LoVo (cell line): ENCODE data around the gene ERC2.

Experiments
- DNase-seq: peaks from one replicate; pipeline ENCODE4 v3.0.0-alpha.2; 2016; ENCODE audit warnings: low spot score

The ERC2 gene

DNA sequence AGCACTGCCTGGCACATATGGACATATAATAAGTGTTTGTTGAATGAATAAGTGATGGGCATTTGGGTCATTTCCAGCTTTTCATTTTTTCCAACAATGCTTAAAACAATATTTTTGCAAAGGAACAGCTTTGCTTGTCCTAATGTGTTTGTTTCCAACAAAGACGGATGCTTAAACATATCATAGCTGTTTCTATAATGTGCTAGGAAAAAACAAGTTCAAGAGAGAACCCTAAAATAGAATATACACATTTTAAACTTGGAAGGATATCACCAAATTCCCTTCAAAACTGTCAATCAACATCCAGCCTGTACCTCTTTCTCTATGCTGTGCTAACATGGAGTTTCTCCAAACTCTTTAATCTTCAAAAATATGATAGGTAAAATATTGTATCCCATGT lies 756.6 kb downstream of the ERC2 start:
- no peak for DNase-seq

DNA sequence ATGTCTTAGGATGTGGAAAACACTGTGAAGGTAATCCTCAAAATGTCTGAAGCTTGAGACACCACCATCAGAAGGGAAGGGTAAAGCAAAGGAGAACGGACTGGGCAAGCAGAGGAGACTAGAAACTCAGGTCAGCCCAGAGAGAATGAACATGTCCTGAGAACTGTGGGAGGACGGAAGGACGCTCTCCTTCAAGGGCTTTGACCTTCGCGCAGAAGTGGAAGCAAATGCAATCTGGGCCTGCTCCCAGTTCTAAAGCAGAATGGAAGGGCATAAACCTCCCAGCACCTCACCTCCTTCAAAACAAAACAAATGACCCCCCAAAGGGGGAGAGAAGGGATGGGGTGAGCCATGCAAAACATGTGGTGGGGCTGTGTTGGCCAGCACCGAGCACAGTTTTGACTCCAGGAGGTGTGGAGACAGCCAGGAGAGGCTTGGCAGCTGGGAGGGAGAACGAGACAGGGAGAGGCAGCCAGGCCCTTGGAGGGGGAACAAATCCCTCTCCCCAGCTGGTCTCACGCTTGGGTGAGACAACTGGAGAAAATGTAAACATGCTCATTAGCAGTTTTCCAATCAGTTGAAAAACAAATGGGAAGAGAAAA lies 758.8 kb downstream of the ERC2 start:
- DNase-seq: no peak

DNA sequence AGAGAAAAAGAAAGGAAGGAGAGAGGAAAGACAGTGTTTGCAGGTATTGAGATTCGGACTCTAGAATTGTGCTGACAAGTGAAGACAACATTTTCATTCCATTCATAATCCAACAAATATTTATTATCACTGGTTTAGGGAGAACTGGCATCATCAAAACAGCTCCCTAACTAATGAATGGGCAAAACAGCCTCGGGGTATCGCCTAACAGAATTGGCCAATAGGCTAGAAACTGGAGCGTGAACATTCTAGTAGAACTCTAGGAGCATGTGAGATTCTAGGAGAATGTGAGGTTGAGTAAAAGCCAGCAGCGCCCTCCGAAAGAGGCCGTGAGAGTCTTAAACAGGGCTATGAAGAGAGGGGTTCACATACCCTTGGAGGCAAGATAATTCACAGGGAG lies 759.3 kb downstream of the ERC2 start:
- no peak for DNase-seq

DNA sequence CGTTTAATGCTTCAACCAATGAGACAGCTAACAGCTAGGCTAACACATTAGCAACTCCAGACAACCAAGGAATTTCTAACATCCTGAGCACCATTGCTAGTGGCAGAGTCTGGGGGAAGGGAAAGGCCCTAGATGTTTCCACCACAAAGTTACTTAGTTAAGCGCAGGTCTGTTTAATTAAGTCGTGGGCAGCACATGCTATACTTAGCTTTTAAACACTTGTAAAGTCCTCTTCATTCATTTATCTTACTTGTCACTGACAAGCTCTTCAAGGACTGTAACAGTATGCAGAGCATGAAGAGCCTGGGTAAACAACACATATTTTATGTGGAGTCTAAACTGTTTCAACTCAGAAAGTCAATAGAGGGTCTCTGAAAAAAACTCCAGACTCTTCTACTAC lies 760.0 kb downstream of the ERC2 start:
- no peak for DNase-seq

DNA sequence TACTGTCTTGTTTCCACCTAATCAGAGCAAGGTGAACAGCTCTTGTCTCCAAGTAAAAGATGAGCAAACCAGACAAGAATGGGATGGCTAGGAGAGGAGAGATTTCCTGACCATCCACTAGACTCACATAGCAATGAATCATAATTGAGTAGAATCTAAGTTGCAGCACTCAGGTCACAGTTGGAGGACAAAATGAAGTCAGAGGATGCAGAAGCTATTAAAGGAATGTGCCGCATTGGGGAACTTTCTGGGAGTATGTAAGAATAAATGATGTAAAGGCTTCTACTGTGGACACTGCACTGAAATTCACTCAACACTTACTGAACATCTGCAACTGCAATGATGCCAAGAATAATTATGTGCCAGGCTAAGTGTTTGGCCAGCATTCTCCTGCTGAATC lies 763.7 kb downstream of the ERC2 start:
- DNase-seq: no peak

DNA sequence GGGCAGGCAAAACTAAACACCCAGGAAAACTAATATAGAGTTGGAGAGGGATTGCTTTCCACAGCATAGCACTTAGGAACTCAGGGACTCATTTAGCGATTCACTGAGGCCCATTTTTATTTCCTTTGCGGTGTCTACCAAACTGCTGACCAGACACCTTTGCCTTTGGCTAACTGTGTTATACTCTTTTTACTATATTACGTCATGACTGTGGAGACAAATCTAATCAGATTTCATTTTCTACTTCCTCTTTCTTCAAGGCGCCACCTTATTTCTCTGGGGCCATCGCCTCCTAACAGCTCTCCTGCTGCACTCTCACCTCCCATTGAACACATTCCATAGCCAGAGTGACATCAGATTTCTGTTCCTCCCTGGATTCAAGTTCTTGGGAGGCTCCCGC lies 765.4 kb downstream of the ERC2 start:
- DNase-seq: no peak

DNA sequence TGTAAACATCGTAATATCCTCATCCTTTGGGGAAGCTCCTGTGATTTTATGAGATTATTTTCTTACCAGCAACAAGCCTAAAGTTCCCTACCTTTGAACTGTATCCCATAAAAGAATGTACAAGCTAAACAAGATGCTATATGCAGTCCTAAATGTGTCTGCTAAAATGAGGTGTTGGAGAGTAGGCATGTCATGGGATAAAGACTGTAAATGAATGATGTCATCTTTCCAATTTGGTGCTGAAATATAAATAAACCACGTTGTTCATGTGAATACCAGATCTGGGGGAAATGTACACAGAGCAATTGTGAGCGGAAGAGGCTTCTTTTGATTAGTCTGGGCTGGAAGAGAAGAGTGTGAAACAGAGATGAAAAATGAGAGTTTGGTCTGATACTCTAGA lies 766.3 kb downstream of the ERC2 start:
- DNase-seq: no peak

DNA sequence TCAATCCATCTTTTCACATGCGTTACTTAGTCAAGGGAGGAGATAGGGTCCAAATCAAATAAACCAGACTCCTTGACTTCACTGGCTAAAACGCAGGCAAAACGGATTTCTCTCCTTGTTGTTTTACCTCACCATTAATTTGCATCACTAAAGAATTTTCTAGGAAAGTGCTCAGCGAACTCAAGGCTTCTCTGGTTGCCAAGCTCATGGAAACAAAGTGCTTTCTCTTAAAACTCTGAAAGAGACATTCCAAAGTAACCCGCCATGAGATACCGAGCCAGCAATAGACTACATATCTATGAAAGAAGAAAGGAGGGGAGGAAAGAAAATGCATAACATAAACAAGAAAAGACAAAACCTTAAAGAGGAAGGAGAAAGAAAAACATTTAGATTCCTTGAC lies 769.4 kb downstream of the ERC2 start:
- DNase-seq: no peak

DNA sequence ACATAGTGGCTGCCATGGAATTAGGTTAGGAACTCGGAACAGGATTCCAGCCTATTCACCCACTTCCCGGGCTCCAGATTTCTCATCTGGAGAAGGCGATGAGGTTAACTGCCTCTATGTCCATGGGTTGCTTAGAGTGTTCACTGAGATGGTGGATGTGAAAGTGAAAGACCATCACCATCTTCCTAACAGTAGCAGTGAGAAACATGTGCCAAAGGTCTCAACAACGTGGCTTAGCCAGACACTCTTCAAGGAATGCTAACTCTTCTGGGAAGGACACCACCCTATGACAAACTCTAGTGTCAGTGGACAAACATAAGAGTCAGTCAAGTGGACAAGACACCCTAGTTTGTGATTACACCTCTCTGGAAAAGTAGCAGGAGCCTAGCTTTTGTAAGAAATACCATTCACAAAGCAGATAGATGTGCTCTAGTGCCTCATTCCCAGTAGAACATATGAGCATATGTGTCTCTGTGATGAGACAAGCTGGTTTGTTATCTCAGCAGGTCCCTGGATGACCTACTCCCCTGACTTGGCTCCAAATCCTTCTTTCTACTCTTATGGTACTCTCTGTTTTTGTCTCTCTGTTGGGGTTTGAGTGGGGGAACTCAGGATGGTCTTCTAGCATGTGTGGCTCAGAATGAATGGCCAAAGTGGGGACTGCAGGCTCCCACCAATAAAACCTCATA lies 770.9 kb downstream of the ERC2 start:
- no peak for DNase-seq

DNA sequence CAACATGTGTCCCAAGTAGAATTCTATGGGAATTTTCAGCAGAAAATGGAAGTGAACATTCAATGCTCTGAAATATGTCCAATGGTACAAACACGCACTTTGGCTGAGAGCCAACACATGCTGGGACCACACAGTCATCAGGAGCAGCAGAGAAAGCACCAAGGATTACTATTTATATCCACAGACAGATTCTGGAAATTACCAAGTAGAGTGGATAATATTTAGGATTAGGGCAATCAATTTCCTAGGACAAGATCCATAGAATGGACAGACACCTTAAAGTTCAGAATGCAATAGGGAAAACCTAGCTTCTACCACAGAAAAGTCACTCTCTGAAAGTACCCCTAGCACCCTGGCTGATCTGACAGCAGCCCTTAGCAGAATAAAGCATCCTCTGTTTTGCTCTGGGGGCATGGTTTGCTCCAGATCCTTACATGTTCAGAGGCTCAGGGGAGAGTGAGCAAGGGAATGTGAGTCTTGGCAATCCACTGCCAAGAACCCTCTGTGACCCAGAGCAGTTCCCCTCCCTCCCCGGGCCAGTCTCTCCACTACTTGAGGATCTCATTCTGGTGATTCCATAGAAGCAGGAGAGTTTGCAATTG lies 775.2 kb downstream of the ERC2 start:
- DNase-seq: no peak

DNA sequence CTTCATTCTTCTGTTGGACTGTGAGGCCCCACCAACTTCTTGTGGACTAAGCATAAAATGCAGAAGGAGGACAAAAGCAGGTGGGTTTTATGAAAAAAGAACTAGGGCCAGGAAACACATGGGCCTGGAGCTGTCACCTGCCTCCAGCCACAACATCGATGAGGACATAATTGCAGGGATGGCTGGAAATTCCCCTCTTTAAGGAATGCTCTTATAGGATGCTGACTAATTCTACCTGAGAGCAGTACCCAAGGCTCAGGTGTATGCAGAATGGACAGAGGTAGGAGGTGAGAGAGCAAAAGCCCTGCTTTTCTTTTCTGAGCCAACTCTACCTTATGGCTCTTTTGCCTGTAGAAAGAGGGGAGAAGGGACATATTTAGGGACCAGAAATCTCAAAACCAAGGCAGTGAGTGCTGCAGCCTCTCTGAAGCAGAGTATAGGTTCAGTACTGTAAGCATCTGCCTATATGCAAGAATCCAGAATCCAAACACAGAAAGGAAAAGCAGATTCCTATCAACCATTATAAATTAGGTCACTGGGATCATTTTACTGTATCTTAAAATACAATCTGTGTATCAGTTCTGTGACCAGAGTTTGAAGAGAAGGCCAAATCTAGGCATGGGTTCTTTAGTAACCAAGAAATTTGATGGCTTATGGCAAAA lies 775.8 kb downstream of the ERC2 start:
- no peak for DNase-seq

DNA sequence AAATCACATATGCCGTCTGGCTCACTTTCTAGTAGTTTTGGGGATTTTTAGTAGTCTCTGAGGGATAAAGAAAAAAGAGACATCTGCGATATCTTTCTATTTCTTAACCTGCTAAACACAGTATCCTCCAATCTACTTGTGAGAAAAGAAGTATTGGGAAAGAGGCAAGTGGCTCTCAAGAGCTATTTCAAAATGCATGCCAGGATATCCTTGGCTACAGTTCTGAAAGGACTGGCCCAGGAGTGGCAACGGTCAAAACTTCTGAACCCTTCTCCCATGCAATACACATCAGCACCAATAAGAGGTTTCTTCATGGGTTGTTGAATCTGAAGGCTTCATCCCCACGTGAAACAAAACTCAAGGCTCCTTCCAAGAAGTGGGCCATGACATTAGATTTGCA lies 777.1 kb downstream of the ERC2 start:
- no peak for DNase-seq

DNA sequence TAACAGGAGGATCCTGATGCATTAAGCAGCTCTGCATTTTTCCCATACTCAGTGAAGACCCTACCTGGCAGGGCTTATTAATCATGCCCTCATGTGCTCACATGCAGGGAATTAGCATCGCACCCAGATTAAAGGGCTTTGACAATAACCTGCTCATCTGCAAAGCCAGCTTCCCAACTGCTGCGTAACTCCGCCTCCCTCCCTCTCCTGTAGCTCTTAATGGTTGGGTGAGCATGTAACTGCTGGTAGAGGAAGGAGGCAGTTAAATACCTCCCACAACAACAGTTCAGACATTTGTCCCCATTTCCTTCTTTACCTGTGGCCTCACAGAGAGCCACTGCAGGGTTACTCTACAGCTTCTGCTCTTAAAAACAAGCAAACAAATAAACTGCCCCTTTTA lies 777.5 kb downstream of the ERC2 start:
- DNase-seq: no peak

DNA sequence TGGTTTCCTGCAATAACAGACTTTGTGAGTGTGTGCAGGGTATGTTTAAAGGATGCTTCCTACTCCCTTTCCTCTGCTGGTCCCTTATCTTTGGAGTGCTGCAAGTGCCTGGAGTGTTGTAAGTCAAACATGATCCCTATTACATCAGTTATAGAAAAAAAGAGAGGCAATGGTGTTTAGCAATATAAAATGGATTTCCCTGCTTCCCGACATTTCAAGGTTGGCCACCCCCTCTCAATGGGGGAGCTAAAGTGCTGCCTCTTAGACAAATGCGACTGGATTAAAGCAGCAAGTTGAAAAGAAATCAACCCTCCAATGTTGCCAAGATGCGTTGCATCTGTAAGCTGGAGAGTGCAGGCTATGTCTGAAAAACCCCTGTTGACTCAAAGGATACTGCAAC lies 778.1 kb downstream of the ERC2 start:
- DNase-seq: no peak

DNA sequence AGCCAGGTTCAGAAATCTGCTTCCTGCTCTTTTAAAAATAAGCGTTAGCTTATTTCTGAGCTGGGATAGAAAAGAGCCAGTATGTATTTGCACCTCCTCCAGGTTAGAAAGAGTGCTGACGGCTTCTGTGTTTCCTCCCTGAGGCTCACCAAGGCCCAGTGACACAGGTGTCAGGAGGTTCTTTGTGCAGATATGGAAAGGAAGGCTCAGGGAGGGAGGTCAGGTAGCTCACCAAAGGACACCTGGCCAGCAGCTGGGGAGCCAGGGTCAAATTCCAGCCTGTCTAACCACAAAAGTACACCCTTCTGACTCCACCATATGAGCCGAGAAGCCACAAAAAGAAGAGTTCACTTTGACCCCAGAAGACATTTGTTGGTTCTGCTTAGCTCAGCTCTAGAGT lies 780.1 kb downstream of the ERC2 start:
- DNase-seq: no peak

DNA sequence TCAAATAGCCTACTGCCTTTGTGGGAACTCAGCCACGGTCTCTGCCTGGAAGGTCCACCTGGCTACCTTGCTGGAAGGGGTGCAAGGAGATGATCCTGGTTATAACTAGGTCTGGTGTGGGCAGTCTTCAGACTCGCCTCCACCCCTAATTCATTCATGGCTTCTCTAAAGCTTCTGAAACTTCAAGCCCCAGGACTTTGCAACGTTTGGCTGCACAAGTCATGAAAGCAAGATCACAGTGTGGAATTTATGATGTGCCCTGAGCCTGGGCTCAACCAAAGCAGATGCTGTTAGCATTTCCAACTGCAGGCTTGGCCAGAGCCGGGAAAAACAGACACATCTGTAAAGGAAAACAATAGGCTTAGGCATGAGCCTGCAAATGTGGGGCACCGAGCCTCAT lies 780.7 kb downstream of the ERC2 start:
- DNase-seq: no peak

DNA sequence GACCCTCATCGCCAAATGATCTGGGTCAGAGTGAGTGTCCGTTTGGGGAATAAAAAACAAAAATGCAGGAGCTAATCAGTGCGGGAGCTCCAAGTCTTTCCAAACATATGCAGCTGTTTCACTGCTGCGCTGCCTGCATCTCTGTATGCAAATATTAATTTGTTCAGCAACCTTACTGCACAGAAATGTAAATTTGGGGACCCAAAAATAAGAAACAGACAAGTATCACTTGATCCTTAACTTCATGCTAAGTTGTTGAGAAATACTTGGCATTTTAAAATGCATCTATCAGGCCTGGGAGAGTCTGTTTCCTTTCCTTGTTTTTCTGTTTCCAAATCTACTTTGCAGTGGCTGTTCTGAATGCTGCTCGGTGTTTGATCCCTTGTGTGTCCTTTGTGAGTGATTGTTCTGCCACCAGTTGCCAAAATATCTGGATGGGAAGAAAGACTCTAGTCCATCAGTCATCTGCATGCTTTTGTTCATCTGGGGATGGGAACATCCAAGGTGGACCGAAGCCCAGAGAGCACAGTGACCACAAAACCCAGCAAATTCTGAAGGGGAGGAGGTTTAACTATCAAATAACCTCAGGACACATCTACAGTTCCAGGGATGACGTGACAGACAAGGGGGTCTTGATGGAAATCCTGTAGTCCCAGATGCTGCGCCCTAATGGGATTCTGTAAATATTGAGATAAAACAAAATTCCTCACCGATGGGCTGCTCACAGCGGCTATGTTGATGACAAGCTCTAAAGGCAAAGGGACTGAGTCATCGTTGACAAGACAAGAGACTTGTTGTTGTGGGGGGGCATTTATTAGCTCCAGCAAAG lies 781.6 kb downstream of the ERC2 start:
- no peak for DNase-seq

DNA sequence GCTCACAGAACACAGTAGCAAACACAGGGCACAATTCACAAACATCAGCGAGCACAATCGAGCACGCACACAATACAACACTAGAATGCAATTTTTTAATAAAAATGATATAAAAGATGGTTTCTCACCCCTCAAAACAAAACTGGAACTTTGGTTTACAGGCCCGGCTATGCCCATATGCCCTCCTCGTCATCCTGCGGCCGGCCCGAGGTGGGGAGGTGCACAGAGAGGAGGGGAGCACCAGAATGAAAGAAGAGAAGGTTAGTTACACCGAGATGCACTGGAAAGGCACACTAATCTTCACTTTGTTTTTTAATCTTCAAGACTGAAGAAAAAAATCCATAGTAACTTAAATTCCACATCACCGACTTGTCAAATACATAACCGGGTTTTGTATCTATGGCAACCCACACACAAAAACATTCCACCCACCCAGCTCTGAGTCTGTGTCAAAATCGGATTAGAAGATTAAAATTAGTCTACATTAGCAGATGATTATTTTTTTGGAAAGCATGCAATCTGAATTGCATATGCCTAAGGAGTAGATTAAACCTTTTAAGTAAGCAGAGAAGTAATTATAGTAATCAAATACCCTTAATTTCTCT lies 784.5 kb downstream of the ERC2 start:
- DNase-seq: no peak

DNA sequence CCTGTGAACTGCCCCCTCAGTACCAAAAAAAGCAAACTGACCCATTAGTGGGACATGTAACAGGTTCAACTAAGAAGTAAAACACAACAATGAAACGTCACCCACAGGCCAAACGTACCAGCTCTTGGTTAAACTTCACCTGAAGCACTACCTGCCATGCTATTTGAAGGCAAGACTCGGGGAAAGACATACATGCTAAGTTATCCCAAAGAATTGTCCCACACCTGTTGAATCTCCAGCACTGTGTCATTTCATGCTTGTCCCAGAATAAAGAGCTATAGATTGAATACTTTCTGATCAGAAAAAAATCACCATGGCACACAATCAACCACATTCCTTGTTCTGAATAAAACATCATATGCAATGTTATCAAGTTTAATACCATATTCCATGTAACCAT lies 785.8 kb downstream of the ERC2 start:
- no peak for DNase-seq

DNA sequence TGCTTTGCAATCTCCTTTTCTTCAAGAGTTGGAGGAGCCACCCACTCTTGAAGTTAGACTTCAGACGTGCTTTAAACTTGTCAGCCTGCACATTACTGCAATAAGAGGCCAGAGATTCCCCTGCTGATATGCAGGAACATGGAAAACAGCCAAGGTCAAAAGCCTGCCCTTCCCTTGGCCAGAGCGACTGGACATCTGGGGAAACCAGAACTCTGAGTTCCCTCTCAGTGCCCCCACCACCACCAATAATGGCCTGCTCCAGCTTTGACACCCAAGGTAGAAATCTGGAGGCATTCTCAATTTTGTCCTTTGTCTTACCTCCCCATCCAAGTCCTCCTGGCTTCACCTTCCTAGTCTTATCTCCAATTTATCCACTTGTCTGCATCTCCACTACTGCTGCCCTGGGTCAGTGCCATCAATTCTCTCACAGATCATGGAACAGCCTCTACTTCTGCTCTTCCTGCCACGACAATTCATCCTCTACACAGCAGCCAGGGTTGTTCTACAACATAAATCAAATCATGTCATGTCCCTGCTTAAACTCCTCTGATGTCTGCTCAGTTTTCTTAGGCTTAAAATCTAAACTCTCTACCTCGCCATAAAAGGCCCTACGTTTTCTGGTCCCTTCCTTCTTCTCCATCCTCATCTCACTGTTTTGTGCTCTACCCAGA lies 789.6 kb downstream of the ERC2 start:
- DNase-seq: no peak

DNA sequence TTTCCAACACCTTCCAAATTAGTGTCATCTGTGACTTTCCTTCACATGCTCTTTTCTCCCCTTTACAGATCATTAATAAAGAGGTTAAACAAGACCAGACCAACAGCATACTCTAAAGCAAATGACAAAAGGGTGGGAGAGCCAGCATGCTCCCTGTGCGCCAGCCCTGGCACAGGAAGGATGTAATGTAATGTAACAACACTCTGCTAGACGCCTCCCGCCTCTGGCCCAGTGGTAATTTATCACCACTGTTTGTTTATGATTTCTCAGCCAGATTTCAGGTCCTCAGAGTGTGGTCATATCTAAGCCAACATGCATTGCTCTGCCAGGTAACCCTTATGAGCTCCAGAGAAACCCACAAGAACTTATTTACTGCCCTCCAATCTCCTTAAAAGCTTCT lies 791.6 kb downstream of the ERC2 start:
- DNase-seq: no peak

DNA sequence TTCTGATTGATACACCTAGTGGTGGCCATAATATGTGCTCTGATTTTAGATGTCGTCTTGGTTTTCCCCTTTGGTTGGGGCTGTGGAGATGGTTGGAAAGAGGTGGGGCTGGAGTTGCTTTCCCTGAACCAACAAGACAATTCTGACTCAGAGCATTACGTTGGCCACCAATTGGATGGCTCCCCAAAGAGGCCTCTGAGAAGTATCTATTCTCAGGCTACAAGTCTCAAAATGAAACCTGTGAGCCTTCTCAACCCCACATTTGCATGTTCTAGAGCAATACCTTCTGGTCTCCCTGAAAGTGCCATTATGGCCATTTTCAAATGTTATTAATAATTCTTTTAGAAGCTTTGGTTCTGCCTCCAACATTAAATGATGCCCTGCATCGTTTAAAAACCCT lies 792.8 kb downstream of the ERC2 start:
- DNase-seq: no peak
